ENCODE data around the gene ITPRIPL2. TPM values are rescaled to one million over a fixed set of nuclear protein-coding genes. Genes with fewer than 3 reads are reported as not detected.

ITPRIPL2 gene
- total RNA-seq, 1 donor from 2014 or later, result 39.2 TPM

DNA sequence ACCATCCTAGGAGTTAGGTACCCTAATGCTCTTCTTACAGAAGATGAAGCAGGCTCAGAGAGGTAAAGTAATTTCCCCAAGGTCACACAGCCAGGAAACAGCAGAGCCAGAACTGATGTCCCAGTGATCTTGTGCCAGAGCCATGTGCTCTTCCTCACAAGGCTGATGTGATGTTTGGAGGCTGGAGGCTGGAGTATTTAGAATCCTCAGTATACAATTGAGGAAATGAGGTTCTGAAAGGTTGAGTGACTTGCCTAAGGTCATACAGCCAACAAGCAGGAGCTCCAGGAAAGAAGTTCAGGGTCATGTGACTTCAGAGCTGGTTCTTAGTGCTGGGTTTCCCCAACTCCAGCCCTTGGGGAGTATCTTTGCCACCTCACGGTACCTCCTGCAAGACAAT, 18.5 kb downstream of the ITPRIPL2 start:
- Mint-ChIP-seq H3K4me1 (peaks cover 32% of the 10 kb centered on the region), H3K27ac (no peak overlapping the region), H3K36me3 (no peaks in the 10 kb centered on the region), H3K9me3 (no peaks in the 10 kb centered on the region), H3K4me3 (no peak overlapping the region), H3K27me3 (ENCODE audit: low read depth) (no peaks in the 10 kb centered on the region)
- no peak for DNase-seq (ENCODE audit: low spot score in 2 of 2, unreplicated experiment in 2 of 2)
- TF ChIP-seq, protein P1, sequence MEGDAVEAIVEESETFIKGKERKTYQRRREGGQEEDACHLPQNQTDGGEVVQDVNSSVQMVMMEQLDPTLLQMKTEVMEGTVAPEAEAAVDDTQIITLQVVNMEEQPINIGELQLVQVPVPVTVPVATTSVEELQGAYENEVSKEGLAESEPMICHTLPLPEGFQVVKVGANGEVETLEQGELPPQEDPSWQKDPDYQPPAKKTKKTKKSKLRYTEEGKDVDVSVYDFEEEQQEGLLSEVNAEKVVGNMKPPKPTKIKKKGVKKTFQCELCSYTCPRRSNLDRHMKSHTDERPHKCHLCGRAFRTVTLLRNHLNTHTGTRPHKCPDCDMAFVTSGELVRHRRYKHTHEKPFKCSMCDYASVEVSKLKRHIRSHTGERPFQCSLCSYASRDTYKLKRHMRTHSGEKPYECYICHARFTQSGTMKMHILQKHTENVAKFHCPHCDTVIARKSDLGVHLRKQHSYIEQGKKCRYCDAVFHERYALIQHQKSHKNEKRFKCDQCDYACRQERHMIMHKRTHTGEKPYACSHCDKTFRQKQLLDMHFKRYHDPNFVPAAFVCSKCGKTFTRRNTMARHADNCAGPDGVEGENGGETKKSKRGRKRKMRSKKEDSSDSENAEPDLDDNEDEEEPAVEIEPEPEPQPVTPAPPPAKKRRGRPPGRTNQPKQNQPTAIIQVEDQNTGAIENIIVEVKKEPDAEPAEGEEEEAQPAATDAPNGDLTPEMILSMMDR (IDR thresholded peaks at IDR 0.05; ENCODE audit: unreplicated experiment), result no peak

DNA sequence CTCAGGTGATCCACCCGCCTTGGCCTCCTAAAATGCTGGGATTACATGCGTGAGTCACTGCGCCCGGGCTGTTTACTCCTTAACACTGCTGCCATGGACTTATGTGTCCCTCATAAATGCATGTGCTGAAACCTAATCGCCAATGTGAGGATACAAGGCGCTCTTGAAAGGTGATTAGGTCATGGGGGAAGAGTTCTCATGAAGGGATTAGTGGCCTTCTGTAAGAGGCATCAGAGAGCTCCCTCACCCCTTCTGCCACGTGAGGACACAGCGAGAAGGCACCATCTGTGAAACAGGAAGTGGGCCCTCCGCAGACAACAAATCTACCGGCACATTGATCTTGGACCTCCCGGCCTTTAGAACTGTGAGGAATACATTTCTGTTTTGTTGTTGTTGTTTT, 19.1 kb downstream of the ITPRIPL2 start:
- TF ChIP-seq, protein P1 (IDR thresholded peaks at IDR 0.05; ENCODE audit: unreplicated experiment), result no peak
- H3K9me3 Mint-ChIP-seq, result no peaks in the 10 kb centered on the region
- no peaks in the 10 kb centered on the region for H3K36me3 Mint-ChIP-seq
- H3K4me1 Mint-ChIP-seq, result peaks cover 38% of the 10 kb centered on the region
- H3K27me3 Mint-ChIP-seq (ENCODE audit: low read depth), result no peaks in the 10 kb centered on the region
- H3K4me3 Mint-ChIP-seq, result no peak overlapping the region
- no peak overlapping the region for H3K27ac Mint-ChIP-seq
- DNase-seq (ENCODE audit: low spot score in 2 of 2, unreplicated experiment in 2 of 2), result no peak

DNA sequence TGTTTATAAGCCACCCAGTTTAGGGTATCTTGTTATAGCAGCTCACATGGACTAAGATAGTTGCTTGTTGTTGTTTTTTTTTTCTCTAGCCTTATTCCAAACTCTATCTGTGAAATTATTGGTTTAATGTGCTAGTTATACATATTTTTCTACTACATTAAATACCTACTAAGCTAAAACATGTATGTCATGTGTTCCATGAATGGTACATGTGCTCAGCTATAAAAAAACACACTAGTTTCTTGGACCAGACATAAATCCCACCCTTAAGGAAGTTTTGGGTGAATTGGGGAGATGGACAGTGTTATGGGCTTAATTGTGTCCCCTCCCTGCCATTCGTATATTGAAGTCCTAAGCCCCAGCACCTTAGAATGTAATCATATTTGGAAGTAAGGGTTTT, 19.8 kb downstream of the ITPRIPL2 start:
- no peaks in the 10 kb centered on the region for H3K9me3 Mint-ChIP-seq
- TF ChIP-seq, protein P1 (IDR thresholded peaks at IDR 0.05; ENCODE audit: unreplicated experiment), result no peak
- peaks cover 40% of the 10 kb centered on the region for H3K4me1 Mint-ChIP-seq
- H3K36me3 Mint-ChIP-seq, result no peaks in the 10 kb centered on the region
- H3K27ac Mint-ChIP-seq, result no peak overlapping the region
- no peak for DNase-seq (ENCODE audit: low spot score in 2 of 2, unreplicated experiment in 2 of 2)
- no peak overlapping the region for H3K4me3 Mint-ChIP-seq
- no peaks in the 10 kb centered on the region for H3K27me3 Mint-ChIP-seq (ENCODE audit: low read depth)

DNA sequence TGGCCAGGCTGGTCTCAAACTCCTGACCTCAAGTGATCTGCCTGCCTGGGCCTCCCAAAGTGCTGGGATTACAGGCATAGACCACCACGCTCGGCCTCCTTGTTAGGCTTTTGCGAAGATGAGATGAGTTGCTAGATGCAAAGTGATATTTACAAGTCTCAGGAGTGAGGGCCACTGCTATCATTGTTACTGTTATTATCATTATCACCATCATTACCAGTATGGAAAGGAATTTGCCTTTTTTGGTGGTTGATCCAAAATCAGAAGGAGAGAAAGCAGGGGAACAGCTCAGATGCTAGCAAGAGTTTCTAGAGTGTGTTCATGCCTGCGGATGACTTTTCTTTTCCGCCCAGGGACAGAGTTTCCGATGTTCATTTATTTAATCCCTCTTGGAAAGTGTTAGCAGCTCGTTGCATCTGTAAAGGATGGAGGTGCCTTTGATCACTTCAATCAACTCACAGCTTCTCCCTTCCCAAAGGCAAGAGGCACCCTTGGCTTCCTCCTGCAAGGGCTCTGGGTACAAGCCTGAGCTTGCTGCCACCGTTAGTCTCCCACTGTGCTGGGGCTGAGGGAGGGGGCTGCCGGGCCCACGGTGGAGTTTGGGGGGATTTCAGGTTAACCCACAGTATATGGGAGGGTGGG, 21.6 kb downstream of the ITPRIPL2 start:
- no peak overlapping the region for H3K4me3 Mint-ChIP-seq
- peaks cover 52% of the 10 kb centered on the region for H3K4me1 Mint-ChIP-seq
- H3K27me3 Mint-ChIP-seq (ENCODE audit: low read depth), result no peaks in the 10 kb centered on the region
- H3K9me3 Mint-ChIP-seq, result no peaks in the 10 kb centered on the region
- TF ChIP-seq, protein P1 (IDR thresholded peaks at IDR 0.05; ENCODE audit: unreplicated experiment), result no peak
- H3K36me3 Mint-ChIP-seq, result no peaks in the 10 kb centered on the region
- H3K27ac Mint-ChIP-seq, result peak overlapping the region; percentile 39
- no peak for DNase-seq (ENCODE audit: low spot score in 2 of 2, unreplicated experiment in 2 of 2)

DNA sequence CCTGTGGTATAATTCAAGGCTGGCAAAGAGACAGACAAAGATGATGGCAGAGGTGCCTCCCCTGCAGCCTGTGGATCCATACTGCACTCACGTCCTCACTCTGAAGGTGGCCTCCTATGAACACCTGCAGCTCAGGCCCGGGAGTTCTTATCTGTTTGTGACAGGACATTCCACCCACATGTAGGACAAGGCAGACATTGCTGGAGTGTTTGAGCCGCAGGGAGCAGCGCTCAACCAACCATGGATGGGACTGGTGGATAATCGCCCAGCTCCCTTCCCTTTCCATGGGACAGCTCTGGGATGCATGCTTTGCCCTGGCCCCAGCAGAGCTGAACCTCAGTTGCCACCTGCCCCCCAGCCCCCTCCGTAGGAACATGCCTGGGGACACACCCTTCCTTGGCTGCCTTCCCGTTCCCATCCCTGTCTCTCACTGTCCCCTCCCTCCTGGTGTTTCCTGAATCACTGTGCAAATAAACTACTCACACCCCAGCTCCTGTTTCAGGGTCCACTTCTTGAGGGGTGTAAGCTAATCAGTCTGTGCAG, 22.2 kb downstream of the ITPRIPL2 start:
- TF ChIP-seq, protein P1 (IDR thresholded peaks at IDR 0.05; ENCODE audit: unreplicated experiment), result no peak
- Mint-ChIP-seq H3K4me3 (no peak overlapping the region), H3K27ac (peak overlapping the region; percentile 39), H3K27me3 (ENCODE audit: low read depth) (no peaks in the 10 kb centered on the region), H3K4me1 (peaks cover 53% of the 10 kb centered on the region), H3K9me3 (no peaks in the 10 kb centered on the region), H3K36me3 (no peaks in the 10 kb centered on the region)
- DNase-seq (ENCODE audit: low spot score in 2 of 2, unreplicated experiment in 2 of 2), result no peak
